Transverse colon (tissue), 4 donors: ENCODE measurements around the gene ITIH5. TPM values are rescaled to one million over a fixed set of nuclear protein-coding genes. Genes with fewer than 3 reads are reported as not detected.
A peak's percentile ranks its signal among the peaks of the same experiment; 100 is the strongest.

Experiments
- DNase-seq: peaks from one replicate; pipeline ENCODE4 v3.0.0-alpha.2; 2019
- H3K27ac ChIP-seq, 4 donors: fragments of 200-600 bp; sonication (generic); 2 replicates each; pipeline ENCODE4 v1.5.1; 2016 to 2018; ENCODE audit warnings: inconsistent platforms in 4 of 4
- H3K27me3 ChIP-seq: fragments of 200-600 bp; sonication (generic); 2 replicates; pipeline ENCODE4 v1.5.1; 2017; ENCODE audit warnings: inconsistent platforms
- H3K36me3 ChIP-seq, 4 donors: fragments of 200-600 bp; sonication (generic); 2 replicates each; pipeline ENCODE4 v1.5.1; 2017 to 2019; ENCODE audit warnings: inconsistent platforms in 4 of 4
- H3K4me1 ChIP-seq, 4 donors: fragments of 200-600 bp; sonication (generic); 2 replicates each; pipeline ENCODE4 v1.5.1; 2017 to 2020; ENCODE audit warnings: inconsistent platforms in 4 of 4
- H3K4me3 ChIP-seq, 4 donors: fragments of 200-600 bp; sonication (generic); 1 replicate in 1 of 4; 2 replicates in 3 of 4; pipeline versions ENCODE4 v1.5.1 to v1.6.1; 2017 to 2019; ENCODE audit warnings: inconsistent platforms in 4 of 4
- H3K9me3 ChIP-seq, 2 donors: fragments of 200-600 bp; sonication (generic); 2 replicates each; pipeline ENCODE4 v1.5.1; 2017 to 2019; ENCODE audit warnings: inconsistent platforms in 2 of 2
- EP300 ChIP-seq: sonication (generic); formaldehyde crosslinking; IDR thresholded peaks from one replicate; pipeline ENCODE4 v1.6.1; 2017; ENCODE audit warnings: antibody characterized with exemption, low read depth
- POLR2A ChIP-seq: fragments of 450-650 bp; IDR thresholded peaks from one replicate; pipeline ENCODE4 v1.6.1; 2016; ENCODE audit warnings: antibody characterized with exemption, mild to moderate bottlenecking, moderate library complexity
- POLR2AphosphoS5 ChIP-seq, 3 donors: sonication (generic); formaldehyde crosslinking; IDR thresholded peaks; one replicate each; pipeline ENCODE4 v1.6.1; 2016; ENCODE audit warnings: antibody characterized with exemption in 3 of 3
- WGBS, 2 donors: methylation state at CpG; one replicate each; pipeline ENCODE4 v1.1.5; 2018; ENCODE audit warnings: low coverage in 1 of 2; 5-methylcytosine and 5-hydroxymethylcytosine counted together
- in situ Hi-C, 4 donors: fragments of 200-750 bp; cut with MboI; loops; one replicate each; pipeline versions ENCODE4 v1.15.0 to v1.15.1; 2017; ENCODE audit warnings: low sequenced_read_pairs in 3 of 4, low pct_ligation_motif_present in 1 of 4, low pct_unique_long_range_greater_than_20kb in 1 of 4
- intact Hi-C: fragments of 100-400 bp; cut with DNase I; formaldehyde crosslinking; loops from one replicate; pipeline ENCODE4 v1.15.1; 2023; ENCODE audit warnings: low total_unique reads
- total RNA-seq, 4 donors: library from RNA; depleted of rRNA; stranded (reverse); fragments of >200 nt; gene quantifications; one replicate each; pipeline ENCODE4 v1.1.0, GENCODE V29; 2016
- TF ChIP-seq, protein P1 (sequence below), 5 experiments: fragments of 200-600 bp in 3 of 5; fragments of 450-650 bp in 2 of 5; sonication (generic) in 3 of 5; IDR thresholded peaks; 1 replicate in 2 of 5; 2 replicates in 3 of 5; pipeline ENCODE4 v1.5.1; 2016 to 2017; ENCODE audit warnings: antibody characterized with exemption in 5 of 5, inconsistent platforms in 3 of 5, mild to moderate bottlenecking in 2 of 5, moderate library complexity in 1 of 5

The ITIH5 gene
- total RNA-seq, 4 donors from 2014 or later, result 13.2 to 169 (median 17.0) TPM

DNA sequence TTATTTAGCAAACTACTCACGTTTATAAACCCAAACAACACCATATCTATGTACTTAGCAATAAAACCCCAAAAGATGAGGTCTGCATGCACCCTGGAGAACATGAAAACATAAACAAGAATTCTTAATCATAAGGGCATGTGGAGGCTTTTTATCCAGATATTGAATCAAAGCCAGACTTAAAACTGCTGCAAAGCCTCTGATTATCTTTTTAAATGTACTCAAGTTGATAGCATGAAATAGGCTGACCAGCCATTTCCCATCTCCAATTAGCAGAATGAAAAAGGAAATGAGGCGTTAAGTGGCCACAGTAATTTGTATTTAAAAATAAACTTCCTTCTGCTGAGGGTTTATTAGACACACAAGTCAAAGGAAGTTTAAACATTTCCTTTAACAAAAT lies 48.3 kb downstream of the ITIH5 start:
- in situ Hi-C loops (no loop called here), intact Hi-C loops (no loop called here)
- Histone ChIP-seq H3K9me3 (no peaks in the 10 kb centered on the region), H3K36me3 (no peaks in the 10 kb centered on the region), H3K27me3 (no peaks in the 10 kb centered on the region), H3K4me3 (no peak overlapping the region), H3K4me1 (peaks cover 0 to 9% (median 5%) of the 10 kb centered on the region in 4 donors), H3K27ac (no peak overlapping the region)
- no peak for DNase-seq
- 17 to 19% methylated on average over 2 of the region's 2 CpGs for WGBS, 2 donors
- TF ChIP-seq EP300 (no peak), POLR2A (no peak), POLR2AphosphoS5 (IDR thresholded peaks at IDR 0.05) (no peak)
- TF ChIP-seq, protein P1, sequence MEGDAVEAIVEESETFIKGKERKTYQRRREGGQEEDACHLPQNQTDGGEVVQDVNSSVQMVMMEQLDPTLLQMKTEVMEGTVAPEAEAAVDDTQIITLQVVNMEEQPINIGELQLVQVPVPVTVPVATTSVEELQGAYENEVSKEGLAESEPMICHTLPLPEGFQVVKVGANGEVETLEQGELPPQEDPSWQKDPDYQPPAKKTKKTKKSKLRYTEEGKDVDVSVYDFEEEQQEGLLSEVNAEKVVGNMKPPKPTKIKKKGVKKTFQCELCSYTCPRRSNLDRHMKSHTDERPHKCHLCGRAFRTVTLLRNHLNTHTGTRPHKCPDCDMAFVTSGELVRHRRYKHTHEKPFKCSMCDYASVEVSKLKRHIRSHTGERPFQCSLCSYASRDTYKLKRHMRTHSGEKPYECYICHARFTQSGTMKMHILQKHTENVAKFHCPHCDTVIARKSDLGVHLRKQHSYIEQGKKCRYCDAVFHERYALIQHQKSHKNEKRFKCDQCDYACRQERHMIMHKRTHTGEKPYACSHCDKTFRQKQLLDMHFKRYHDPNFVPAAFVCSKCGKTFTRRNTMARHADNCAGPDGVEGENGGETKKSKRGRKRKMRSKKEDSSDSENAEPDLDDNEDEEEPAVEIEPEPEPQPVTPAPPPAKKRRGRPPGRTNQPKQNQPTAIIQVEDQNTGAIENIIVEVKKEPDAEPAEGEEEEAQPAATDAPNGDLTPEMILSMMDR (IDR thresholded peaks at IDR 0.05), result no peak

DNA sequence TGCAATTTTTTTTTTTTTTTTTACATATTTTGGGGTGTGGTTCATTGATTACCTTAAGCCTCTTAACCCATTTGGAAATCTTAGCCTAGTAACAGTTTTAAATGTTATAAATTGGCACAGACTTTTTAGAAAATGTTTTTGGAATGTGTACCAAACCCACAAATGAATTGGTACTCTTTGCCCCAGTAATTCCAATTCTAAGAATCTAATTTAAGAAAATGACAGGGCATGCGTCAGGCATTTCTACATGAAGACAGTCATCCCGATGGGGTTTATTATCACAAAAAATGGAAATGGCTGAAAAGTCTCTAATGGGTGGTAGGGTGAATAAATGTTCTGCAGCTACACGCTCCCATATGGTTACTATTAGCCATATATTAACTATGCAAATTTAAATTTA lies 54.9 kb downstream of the ITIH5 start:
- Histone ChIP-seq H3K4me1 (peaks cover 0 to 6% (median 4%) of the 10 kb centered on the region in 4 donors), H3K36me3 (no peaks in the 10 kb centered on the region), H3K27ac (peak overlapping the region in 1 of 4 donors; percentile 58), H3K9me3 (no peaks in the 10 kb centered on the region), H3K4me3 (no peak overlapping the region), H3K27me3 (no peaks in the 10 kb centered on the region)
- no peak for DNase-seq
- in situ Hi-C loops (no loop called here), intact Hi-C loops (no loop called here)
- TF ChIP-seq EP300 (no peak), POLR2A (no peak), POLR2AphosphoS5 (IDR thresholded peaks at IDR 0.05) (no peak)
- TF ChIP-seq, protein P1 (IDR thresholded peaks at IDR 0.05), result no peak
- WGBS, 2 donors, result 86 to 90% methylated on average over 3 of the region's 3 CpGs

DNA sequence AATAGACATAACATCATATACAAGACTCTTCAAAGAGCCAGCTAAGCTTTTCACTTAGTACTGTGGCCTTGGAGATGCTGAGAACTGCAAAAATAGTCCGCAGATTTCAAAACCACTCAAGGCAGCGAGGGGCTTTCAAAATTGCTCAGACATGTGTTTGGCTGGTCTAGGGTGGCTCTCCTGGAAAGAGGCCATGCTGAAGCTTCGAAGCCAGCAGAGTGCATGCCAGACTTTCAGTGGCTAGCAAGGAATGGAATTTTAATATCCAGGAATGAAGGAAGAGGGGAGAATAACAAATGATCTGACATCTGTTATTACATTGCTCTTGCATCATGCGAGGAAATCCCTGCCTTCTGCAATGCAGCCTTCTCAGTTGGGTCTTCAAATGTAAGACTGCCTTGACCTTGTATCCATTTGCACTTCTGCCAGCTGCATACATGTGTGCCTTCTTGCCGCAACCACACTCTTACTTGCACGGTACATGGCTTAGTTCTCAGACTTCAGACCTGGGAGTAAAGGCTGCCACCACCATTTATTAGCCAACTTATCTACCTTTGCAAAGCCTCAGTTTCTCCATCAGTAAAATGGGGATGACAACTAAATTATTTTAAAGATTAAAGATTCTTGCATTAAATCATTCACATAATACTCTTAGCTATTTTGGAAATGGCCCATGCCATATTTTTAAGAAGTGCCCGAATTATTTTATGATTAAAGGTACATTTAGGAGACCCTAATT lies 55.9 kb downstream of the ITIH5 start:
- no peaks in the 10 kb centered on the region for H3K36me3 ChIP-seq
- H3K4me1 ChIP-seq, result peaks cover 0 to 6% (median 4%) of the 10 kb centered on the region in 4 donors
- WGBS, 2 donors, result 36 to 60% methylated on average over 2 to 7 of the region's 7 CpGs
- H3K27me3 ChIP-seq, result no peaks in the 10 kb centered on the region
- TF ChIP-seq POLR2A (no peak), POLR2AphosphoS5 (IDR thresholded peaks at IDR 0.05) (peak; percentile 33 to 71 (median 51)), EP300 (peak; percentile 56)
- TF ChIP-seq, protein P1 (IDR thresholded peaks at IDR 0.05), result no peak
- in situ Hi-C loops (no loop called here), intact Hi-C loops (no loop called here)
- H3K4me3 ChIP-seq, result no peak overlapping the region
- peak; percentile 44 for DNase-seq
- no peaks in the 10 kb centered on the region for H3K9me3 ChIP-seq
- peak overlapping the region; percentile 48 to 58 (median 54) for H3K27ac ChIP-seq

DNA sequence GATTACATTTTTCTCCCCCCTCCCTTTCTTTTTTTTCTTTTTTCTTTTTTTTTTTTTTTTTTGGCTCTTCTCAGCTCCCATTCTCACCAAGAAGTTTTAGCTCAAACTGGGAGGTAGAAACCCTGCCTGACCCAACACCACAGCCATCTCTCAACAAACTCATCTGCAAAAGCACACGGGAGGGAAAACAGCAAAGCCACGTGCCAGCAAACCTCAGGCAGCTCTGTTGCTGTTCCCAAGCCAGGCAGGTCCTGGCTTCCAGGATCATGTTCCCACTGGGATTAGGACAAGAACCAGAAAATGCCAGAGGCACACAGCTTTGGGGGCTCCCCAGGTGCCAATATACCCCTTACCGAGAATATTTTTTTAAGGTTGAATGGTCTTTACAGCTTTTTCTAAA lies 56.7 kb downstream of the ITIH5 start:
- no peak overlapping the region for H3K4me3 ChIP-seq
- in situ Hi-C loops, result no loop called here
- DNase-seq, result no peak
- no peaks in the 10 kb centered on the region for H3K27me3 ChIP-seq
- H3K4me1 ChIP-seq, result peaks cover 0 to 6% (median 4%) of the 10 kb centered on the region in 4 donors
- intact Hi-C loops, result no loop called here
- no peaks in the 10 kb centered on the region for H3K9me3 ChIP-seq
- no peaks in the 10 kb centered on the region for H3K36me3 ChIP-seq
- 43 to 47% methylated on average over 3 of the region's 3 CpGs for WGBS, 2 donors
- peak overlapping the region; percentile 48 to 58 (median 54) for H3K27ac ChIP-seq
- TF ChIP-seq POLR2A (no peak), POLR2AphosphoS5 (IDR thresholded peaks at IDR 0.05) (no peak), EP300 (no peak)
- TF ChIP-seq, protein P1 (IDR thresholded peaks at IDR 0.05), result no peak
